Measurements from ENCODE around the gene UBE4B. TPM values are rescaled to one million over a fixed set of nuclear protein-coding genes. Genes with fewer than 3 reads are reported as not detected.

UBE4B gene
- total RNA-seq, 1 donor from 2014 or later: 63.7 TPM

GRCh38 chr1:10084045-10084444, 51.3 kb downstream of the UBE4B start:
- Mint-ChIP-seq H3K9me3 (peaks cover 14% of the 10 kb centered on the region), H3K27me3 (ENCODE audit: low read depth) (no peaks in the 10 kb centered on the region), H3K4me3 (no peak overlapping the region), H3K36me3 (peaks cover 34% of the 10 kb centered on the region), H3K27ac (peak overlapping the region; percentile 53), H3K4me1 (peaks cover 2% of the 10 kb centered on the region)
- DNase-seq (ENCODE audit: low spot score in 2 of 2, unreplicated experiment in 2 of 2): no peak
- no peak for TF ChIP-seq CTCF (IDR thresholded peaks at IDR 0.05; ENCODE audit: unreplicated experiment)

GRCh38 chr1:10085076-10085475, 52.3 kb downstream of the UBE4B start:
- no peak overlapping the region for H3K4me3 Mint-ChIP-seq
- TF ChIP-seq CTCF (IDR thresholded peaks at IDR 0.05; ENCODE audit: unreplicated experiment): no peak
- H3K9me3 Mint-ChIP-seq: peaks cover 14% of the 10 kb centered on the region
- H3K36me3 Mint-ChIP-seq: peaks cover 31% of the 10 kb centered on the region
- H3K27ac Mint-ChIP-seq: peak overlapping the region; percentile 9
- no peaks in the 10 kb centered on the region for H3K4me1 Mint-ChIP-seq
- H3K27me3 Mint-ChIP-seq (ENCODE audit: low read depth): no peaks in the 10 kb centered on the region
- DNase-seq (ENCODE audit: low spot score in 2 of 2, unreplicated experiment in 2 of 2): no peak

GRCh38 chr1:10087210-10087609, 54.5 kb downstream of the UBE4B start:
- Mint-ChIP-seq H3K9me3 (peaks cover 8% of the 10 kb centered on the region), H3K4me1 (no peaks in the 10 kb centered on the region), H3K4me3 (no peak overlapping the region), H3K27ac (no peak overlapping the region), H3K36me3 (peaks cover 24% of the 10 kb centered on the region), H3K27me3 (ENCODE audit: low read depth) (no peaks in the 10 kb centered on the region)
- no peak for TF ChIP-seq CTCF (IDR thresholded peaks at IDR 0.05; ENCODE audit: unreplicated experiment)
- no peak for DNase-seq (ENCODE audit: low spot score in 2 of 2, unreplicated experiment in 2 of 2)

GRCh38 chr1:10101929-10102328, 69.2 kb downstream of the UBE4B start:
- peak; percentile 14 for TF ChIP-seq CTCF (IDR thresholded peaks at IDR 0.05; ENCODE audit: unreplicated experiment)
- Mint-ChIP-seq H3K27me3 (ENCODE audit: low read depth) (no peaks in the 10 kb centered on the region), H3K36me3 (peaks cover 29% of the 10 kb centered on the region), H3K4me3 (no peak overlapping the region), H3K9me3 (peaks cover 3% of the 10 kb centered on the region), H3K27ac (no peak overlapping the region), H3K4me1 (peaks cover 12% of the 10 kb centered on the region)
- no peak for DNase-seq (ENCODE audit: low spot score in 2 of 2, unreplicated experiment in 2 of 2)

GRCh38 chr1:10103193-10103592, 70.4 kb downstream of the UBE4B start:
- peaks cover 26% of the 10 kb centered on the region for H3K36me3 Mint-ChIP-seq
- no peak for TF ChIP-seq CTCF (IDR thresholded peaks at IDR 0.05; ENCODE audit: unreplicated experiment)
- no peak for DNase-seq (ENCODE audit: low spot score in 2 of 2, unreplicated experiment in 2 of 2)
- peaks cover 24% of the 10 kb centered on the region for H3K4me1 Mint-ChIP-seq
- H3K9me3 Mint-ChIP-seq: peaks cover 3% of the 10 kb centered on the region
- H3K27ac Mint-ChIP-seq: no peak overlapping the region
- H3K4me3 Mint-ChIP-seq: no peak overlapping the region
- H3K27me3 Mint-ChIP-seq (ENCODE audit: low read depth): no peaks in the 10 kb centered on the region

GRCh38 chr1:10104834-10105233, 72.1 kb downstream of the UBE4B start:
- no peaks in the 10 kb centered on the region for H3K9me3 Mint-ChIP-seq
- peaks cover 25% of the 10 kb centered on the region for H3K36me3 Mint-ChIP-seq
- peaks cover 34% of the 10 kb centered on the region for H3K4me1 Mint-ChIP-seq
- no peak overlapping the region for H3K27ac Mint-ChIP-seq
- no peaks in the 10 kb centered on the region for H3K27me3 Mint-ChIP-seq (ENCODE audit: low read depth)
- no peak for TF ChIP-seq CTCF (IDR thresholded peaks at IDR 0.05; ENCODE audit: unreplicated experiment)
- no peak overlapping the region for H3K4me3 Mint-ChIP-seq
- DNase-seq (ENCODE audit: low spot score in 2 of 2, unreplicated experiment in 2 of 2): no peak
